ENCODE results near the gene ARID1B. TPM values are rescaled to one million over a fixed set of nuclear protein-coding genes. Genes with fewer than 3 reads are reported as not detected.

ARID1B gene
- total RNA-seq, 1 experiment from 2014 or later: 60.3 TPM

- no peak for TF ChIP-seq ZNF396 (CRISPR knock-in tag; IDR thresholded peaks at IDR 0.05; ENCODE audit: borderline replicate concordance)
- no peak for TF ChIP-seq TEAD1 (CRISPR knock-in tag; IDR thresholded peaks at IDR 0.05)
- no peak for TF ChIP-seq ZMAT4 (CRISPR knock-in tag; IDR thresholded peaks at IDR 0.05)
- TF ChIP-seq ATF6 (CRISPR knock-in tag; IDR thresholded peaks at IDR 0.05): no peak
- no peak for TF ChIP-seq IRF2 (CRISPR knock-in tag; IDR thresholded peaks at IDR 0.05; ENCODE audit: borderline replicate concordance, low read depth)
Measured at GRCh38 chr6:157224951-157225574, 447.9 kb downstream of the ARID1B start (continued).

- ChIA-PET POLR2A (no interaction called here), CTCF (interaction anchor here (1.1 to 1.9 kb wide), 4 partner anchors 10 to 47 kb away, joined by 3 to 15 read pairs (median 3); no protein-coding TSS in a partner anchor)
- TF ChIP-seq HMGA2 (CRISPR knock-in tag; IDR thresholded peaks at IDR 0.05) (no peak), ZNF423 (CRISPR knock-in tag; IDR thresholded peaks at IDR 0.05) (no peak), E2F1 (CRISPR knock-in tag; IDR thresholded peaks at IDR 0.05) (no peak), FOXP4 (CRISPR knock-in tag; IDR thresholded peaks at IDR 0.05) (no peak)
- Mint-ChIP-seq H3K4me3 (no peak overlapping the region), H3K4me1 (peaks cover 35% of the 10 kb centered on the region), H3K27me3 (ENCODE audit: low read depth) (peaks cover 14% of the 10 kb centered on the region), H3K36me3 (no peaks in the 10 kb centered on the region), H3K27ac (no peak overlapping the region), H3K9me3 (no peaks in the 10 kb centered on the region)
- ATAC-seq: no peak
- DNase-seq (ENCODE audit: low spot score): no peak
Measured at GRCh38 chr6:157225575-157225995, 448.4 kb downstream of the ARID1B start.

GRCh38 chr6:157226026-157226625 lies 448.9 kb downstream of the ARID1B start:
- H3K27me3 Mint-ChIP-seq (ENCODE audit: low read depth): peaks cover 9% of the 10 kb centered on the region
- no peaks in the 10 kb centered on the region for H3K36me3 Mint-ChIP-seq
- no peak overlapping the region for H3K27ac Mint-ChIP-seq
- TF ChIP-seq SMAD4 (CRISPR knock-in tag; IDR thresholded peaks at IDR 0.05) (no peak), NR3C1 (CRISPR knock-in tag; conservative IDR thresholded peaks at IDR 0.05; ENCODE audit: low read depth) (no peak), ZNF232 (CRISPR knock-in tag; IDR thresholded peaks at IDR 0.05) (no peak), ATF2 (CRISPR knock-in tag; IDR thresholded peaks at IDR 0.05; ENCODE audit: borderline replicate concordance, low read depth) (no peak), MYBL2 (CRISPR knock-in tag; IDR thresholded peaks at IDR 0.05) (no peak)
- CTCF ChIA-PET: interaction anchor here (0.6 to 1.9 kb wide), 6 partner anchors 10 to 89 kb away, joined by 3 to 15 read pairs (median 3); no protein-coding TSS in a partner anchor
- peaks cover 30% of the 10 kb centered on the region for H3K4me1 Mint-ChIP-seq
- ATAC-seq (no peak), DNase-seq (ENCODE audit: low spot score) (no peak)
- POLR2A ChIA-PET: no interaction called here
- H3K9me3 Mint-ChIP-seq: no peaks in the 10 kb centered on the region
- no peak overlapping the region for H3K4me3 Mint-ChIP-seq
